GM18517 (cell line): Measurements from ENCODE around the gene PSMD5.

Experiments
- ATAC-seq: cut with Tn5 transposase; IDR thresholded peaks from one replicate; pipeline ENCODE4 v1.9.1; 2021; ENCODE audit warnings: mild to moderate bottlenecking, moderate library complexity; ENCODE audit not compliant: unreplicated experiment

The PSMD5 gene

DNA sequence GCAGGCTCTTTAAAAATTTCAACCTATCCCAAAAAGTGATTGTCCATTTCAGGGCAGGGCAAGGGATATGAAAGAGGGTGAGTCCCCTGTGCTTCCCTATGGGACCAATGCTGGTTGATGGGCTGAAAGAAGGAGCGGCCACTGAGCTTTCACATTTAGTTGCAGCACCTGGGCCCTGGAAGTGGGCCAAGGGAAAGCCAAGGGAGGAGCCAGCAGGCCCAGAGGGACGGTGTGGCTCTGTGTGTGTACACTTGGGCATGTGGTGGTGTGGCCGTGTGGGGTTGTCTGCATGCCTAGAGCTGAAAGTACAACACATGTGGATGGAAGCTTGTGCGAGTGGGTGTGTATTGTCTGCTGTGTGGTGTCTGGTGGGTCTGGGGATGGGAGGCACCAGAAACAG is 14.0 kb upstream of the PSMD5 start:
- ATAC-seq = no peak

GRCh38 chr9:120855827-120856670 is 13.3 kb upstream of the PSMD5 start:
- ATAC-seq = no peak

GRCh38 chr9:120854596-120855327 is 12.0 kb upstream of the PSMD5 start:
- no peak for ATAC-seq

GRCh38 chr9:120853198-120853597 is 10.5 kb upstream of the PSMD5 start:
- ATAC-seq = no peak

DNA sequence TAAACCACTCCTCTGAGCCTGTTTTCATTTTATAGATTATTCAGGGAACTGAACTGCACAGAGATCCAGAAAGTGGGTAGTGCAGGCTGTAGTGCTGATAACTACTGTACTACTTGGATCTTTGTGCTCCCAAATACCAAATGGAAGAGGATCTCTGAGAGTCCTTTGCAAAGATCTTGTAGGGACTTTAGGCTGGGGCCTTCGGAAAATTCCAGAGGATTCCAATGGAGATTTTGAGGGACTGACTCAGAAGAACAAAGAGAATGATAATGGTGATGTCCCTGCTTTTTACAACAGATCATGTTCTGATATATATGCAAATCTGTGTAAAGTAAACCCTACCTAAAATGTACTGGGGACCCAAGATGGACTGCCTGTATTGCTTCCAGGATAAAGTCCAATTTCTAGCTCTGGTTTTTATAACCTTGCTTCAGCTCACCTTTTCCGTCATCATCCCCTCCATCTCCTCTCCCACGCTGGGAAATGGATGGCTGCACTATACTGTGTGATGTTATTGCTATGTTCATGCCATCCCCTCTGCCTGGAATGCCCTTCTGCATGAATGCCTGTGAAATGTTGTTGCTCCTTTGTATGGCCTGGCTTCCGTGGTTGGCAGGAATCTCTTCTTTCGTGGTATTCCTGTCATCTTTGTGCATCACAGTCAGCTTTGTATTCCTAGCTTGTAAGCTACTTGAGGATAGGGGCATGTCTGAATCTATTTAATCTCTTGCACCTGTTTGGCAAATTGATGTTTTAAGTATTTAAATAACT is 9.7 kb upstream of the PSMD5 start:
- no peak for ATAC-seq

DNA sequence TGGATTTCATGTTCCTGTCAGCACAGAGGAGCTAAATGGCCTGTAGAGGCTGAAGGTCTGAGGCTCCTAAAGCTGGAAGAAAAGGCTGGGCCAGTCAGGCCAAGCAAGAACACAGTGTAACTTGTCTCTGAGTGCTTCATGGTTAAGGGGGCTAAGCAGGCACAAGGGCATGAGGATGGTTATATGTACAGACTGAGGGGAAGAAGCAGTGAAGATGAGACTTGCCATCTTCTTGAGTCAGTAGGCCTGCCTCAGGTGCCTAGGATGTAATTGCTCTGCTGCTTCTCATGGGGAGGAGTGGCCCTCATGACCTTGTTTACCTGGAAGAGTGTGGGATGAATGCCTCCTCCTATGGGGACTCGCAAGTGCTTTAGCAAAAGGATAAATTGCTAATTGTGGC is 8.7 kb upstream of the PSMD5 start:
- no peak for ATAC-seq

GRCh38 chr9:120850315-120850714 is 7.6 kb upstream of the PSMD5 start:
- ATAC-seq = no peak

- ATAC-seq = no peak
Observed at GRCh38 chr9:120846906-120847305, 4.2 kb upstream of the PSMD5 start.

DNA sequence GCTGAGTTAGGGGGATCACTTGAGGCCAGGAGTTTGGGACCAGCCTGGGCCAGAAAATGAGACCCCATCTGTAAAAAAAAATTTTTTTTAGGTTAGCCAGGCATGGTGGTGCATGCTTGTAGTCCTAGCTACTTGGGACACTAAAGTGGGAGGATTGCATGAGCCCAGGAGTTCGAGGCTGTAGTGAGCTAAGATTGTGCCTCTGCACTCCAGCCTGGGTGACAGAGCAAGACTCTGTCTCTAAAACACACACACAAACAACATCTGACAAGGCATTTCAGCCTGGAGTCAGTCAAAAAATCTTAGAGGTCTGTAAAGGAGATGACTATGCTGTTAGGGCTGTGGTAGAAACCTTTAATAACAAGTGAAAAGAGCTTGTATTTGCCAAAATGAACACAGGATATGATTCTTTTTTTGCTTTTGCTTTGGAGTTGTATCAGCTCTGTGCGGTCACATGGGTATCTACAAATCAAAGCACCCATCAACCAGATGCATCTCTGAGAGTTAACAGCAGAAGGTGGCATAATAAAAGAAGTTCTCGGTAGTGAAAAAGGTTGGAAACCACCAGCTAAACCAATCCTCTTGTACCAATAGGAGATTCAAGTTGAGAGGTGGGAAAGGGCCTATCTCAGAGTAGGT is 3.6 kb upstream of the PSMD5 start:
- ATAC-seq = no peak

GRCh38 chr9:120845255-120845654 is 2.5 kb upstream of the PSMD5 start:
- no peak for ATAC-seq

DNA sequence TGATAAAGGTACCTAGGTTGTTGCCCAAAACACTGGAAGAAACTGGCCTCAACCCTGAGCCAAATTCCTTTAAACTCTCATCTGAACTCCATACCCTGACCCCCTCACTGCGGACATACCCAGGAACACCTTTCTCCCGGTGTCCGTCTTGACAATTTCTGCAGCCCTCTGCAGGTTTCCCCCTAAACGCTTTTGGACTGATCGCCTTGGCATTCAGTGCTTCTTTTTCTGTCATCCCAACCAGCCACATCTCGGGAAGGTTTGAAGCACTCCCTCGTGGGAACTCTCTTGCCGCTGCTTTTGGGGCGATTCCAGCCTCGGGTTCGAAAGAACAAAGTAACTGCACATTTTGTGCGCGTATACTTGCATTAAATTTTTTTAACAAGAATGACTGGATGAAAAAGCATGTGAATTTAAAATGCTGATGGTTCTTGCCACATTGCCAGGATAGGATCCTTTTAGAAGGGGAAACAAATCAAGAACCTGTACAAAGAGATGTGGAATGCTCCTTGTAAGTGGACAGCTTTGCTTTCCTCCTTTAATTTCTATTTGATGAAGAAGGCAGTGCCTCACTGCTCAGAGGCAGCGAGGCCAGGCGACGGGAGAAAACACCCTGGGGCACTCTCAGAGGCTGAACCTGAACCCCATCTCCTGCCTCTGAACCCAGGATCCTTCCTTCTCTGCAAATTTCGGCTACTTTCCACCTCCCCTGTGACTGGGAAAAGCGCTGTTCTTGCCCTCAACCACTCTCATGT is 615 bp downstream of the PSMD5 start:
- ATAC-seq = no peak

DNA sequence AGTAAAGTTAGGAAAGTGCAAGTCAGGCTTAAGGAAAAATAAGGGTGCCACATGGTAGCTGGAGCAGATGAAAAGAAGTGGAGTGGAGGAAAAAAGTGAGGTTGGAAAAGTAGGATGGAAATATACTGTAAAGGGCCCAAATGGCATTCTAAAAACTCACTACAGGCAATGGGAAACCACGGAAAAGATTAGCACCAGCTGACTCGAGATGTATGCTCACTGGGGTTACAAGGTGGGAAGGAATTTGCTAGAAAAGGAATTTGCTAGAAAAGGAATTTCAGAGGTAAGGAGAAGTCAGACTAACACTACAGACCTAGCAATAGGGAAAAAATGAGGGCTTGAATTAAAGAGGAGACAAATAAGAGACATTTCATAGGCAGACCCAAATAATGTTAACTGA is 3.6 kb downstream of the PSMD5 start:
- no peak for ATAC-seq

- no peak for ATAC-seq
Observed at GRCh38 chr9:120837921-120838320, 4.8 kb downstream of the PSMD5 start.

GRCh38 chr9:120833325-120833724 is 9.4 kb downstream of the PSMD5 start:
- no peak for ATAC-seq

DNA sequence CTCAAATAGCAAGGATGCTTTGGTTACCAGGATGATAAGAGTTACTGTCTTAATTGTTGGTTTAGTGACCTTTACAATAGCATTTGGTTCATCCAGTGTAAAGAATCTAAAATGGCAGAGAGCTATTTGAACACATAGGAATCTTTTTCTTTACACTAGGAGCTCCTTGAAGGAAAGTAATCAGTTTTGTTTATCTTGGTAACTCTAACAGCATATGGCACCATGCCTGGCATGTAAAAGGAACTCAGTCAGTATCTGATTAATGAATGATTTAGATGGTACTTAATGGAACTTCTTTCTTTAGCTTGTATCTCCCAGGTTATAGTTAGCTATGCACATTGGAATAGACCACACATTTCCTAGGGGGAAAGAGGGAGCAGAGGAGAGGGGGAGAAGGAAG is 9.9 kb downstream of the PSMD5 start:
- ATAC-seq = no peak

DNA sequence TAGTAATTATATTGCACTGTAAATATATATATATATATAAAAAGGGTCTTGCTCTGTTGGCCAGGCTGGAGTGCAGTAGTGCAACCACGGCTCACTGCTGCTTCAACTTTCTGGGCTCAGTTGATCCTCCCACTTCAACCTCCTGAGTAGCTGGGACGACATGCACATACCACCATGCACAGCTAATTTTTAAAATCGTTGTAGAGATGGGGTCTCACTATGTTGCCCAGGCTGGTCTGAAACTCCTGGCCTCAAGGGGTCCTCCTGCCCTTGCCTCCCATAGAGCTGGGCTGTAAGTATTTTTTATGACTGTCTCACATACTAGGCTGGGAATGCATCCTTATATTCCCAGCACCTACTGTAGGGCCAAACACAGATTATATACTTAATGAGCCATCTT is 11.9 kb downstream of the PSMD5 start:
- no peak for ATAC-seq

DNA sequence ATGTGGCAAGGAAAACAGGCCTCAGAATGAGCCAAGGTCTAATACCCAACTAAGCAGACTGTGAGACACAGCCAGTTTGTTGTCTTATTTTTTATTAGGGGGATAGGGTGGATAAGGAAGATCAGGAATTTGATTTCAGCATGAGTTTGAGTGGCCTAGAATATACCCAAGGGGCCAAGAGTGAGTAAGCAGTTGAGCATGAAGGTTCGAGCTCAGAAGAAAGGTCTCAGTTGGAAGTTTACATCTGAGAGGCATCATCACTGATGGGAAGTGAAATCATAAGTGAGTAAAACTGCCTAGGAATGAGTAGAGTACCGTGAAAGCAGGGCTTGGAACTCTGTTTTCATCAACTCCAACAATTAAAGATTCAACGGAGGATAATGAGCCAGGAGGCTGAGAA is 12.6 kb downstream of the PSMD5 start:
- ATAC-seq = no peak

DNA sequence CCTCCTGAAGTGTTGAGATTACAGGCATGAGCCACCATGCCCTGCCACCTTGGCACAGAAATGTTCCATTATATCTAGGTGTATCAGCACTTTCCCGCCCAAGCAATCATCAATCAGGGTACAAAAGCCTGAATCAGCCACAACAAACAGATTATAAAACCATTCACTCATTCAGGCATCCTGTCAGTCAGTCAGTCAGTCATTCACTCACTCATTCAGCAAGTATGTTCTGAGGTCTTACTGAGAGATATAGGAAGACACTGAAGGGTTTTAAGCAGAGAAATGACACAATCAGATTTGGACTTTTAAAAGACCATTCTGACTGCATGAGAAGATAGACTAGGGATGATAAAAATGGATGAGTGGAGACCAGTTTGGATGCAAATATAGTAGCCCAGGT is 13.1 kb downstream of the PSMD5 start:
- no peak for ATAC-seq

GRCh38 chr9:120820095-120820494 is 22.6 kb downstream of the PSMD5 start:
- no peak for ATAC-seq

DNA sequence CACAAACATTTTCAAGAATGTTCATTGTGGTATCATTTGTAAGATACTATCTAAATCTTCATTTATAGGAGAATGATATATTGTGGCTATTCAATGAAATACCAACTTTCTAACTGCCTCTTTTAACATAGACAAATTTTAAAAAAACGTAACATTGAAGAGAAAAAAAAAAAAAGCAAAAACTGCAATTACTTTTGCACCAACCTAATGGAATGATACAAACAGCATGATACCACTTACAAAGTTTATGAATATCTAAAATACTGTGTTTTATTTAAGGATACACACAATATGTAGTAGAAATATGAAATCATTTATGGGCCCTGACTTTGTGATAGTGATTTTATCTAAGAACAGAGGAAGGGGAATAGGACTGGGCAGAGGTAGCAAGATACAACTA is 24.1 kb downstream of the PSMD5 start:
- no peak for ATAC-seq
